GM21528 (cell line): ENCODE data around the gene PRRX1.

Experiments
- ATAC-seq: cut with Tn5 transposase; IDR thresholded peaks from one replicate; pipeline ENCODE4 v1.9.1; 2021; ENCODE audit warnings: mild to moderate bottlenecking, moderate library complexity; ENCODE audit not compliant: unreplicated experiment, low FRiP score

Gene PRRX1

GRCh38 chr1:170663404-170664092 lies 383 bp upstream of the PRRX1 start:
- no peak for ATAC-seq

DNA sequence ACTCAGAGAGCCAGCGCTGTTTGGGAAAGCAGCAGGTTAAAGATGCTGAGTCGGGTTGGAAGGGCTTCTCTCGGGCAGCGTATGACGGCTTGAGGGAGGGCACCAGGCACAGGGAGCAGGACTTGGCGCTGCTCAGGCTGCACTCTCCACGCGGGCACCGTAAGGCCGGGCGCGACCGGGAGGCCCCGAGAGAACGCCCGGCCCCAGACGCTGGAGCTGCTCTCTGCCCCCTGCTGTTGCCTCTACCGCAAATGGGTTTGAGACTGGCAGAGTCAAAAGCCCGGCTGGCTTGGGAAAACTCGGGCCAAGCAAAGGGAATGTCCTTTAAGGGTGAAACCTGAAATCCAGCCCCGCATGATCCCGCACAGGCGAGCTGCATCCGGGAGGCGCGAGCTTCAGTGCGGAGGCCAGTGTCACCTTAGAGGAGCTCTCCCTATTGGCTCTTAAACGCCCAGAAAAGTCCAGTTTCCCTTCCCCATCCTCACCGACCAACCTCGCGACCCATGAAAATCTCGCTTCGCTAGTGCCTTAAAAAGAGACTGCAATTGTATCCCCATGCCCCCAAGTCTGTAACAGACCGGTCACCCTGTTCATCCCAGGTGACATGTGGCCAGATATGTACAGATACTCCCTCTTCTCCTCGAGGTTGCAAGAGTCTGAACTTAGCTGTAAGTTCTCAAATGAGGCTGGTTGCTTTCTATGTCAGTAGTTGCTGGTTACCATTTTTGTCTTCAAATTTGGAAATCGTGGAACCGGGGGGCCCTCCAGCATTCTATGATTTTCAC lies 1.1 kb downstream of the PRRX1 start:
- no peak for ATAC-seq

DNA sequence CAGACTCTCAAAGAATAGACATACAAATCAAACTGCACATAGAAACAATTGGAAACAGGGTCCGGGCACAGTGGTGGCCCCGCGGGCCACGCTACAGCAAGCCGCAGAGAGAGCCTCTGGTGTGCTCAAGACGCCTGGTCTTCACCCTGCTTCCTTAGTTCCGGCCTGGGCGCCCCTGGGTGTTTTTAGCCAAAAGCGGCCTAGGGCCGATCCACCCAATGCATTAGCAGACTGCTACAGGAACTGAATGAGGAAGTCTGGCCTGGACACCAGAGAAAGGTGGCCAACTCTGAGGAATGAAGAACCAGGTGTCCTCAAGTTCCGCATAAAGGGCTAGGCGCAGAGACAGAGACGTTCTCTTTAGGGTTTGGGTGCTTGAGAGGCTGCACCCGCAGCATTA lies 1.7 kb downstream of the PRRX1 start:
- no peak for ATAC-seq

- ATAC-seq: no peak
Measured at GRCh38 chr1:170666541-170667254, 2.8 kb downstream of the PRRX1 start.

DNA sequence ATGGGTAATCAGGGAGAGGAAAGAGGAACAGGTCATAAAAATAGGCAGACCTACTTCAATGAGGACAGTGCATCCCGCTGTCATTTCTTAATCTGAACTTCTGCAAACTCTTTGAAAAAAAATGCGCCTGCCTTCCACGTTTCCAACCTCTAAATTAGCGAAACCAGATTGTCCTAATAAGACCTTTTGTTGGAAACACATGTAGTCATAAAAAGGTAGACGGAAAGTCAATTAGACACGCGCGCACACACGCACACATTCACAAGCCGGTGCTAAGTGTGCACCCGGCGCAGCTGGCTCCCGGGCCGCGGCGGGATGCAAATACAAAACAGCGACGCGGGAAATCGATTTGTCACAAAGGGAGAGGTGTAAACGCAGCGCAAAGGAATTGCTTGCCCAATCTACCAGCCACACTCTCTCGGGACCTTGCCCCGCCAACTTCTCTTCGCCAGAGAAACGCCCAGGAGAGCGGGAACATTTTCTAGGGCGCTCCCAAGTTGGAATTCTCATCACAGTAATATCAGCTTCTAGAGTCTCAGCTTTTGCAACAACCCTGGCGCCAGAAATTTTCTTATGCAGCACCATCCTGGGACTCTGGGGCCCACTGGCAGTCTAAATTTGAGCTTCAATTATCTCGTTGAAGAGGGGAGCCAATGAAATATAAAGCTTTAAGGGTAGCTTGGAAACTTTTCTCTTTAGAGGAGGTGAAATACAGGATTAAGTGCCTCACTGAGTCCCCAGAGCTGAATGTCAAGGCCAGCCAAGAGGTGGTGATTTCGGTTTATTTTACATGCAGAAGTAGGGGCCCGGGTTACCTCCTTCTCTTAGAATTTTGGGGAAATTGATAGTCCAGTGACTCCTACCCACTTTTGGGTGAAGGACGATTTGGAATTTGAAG lies 4.5 kb downstream of the PRRX1 start:
- no peak for ATAC-seq

DNA sequence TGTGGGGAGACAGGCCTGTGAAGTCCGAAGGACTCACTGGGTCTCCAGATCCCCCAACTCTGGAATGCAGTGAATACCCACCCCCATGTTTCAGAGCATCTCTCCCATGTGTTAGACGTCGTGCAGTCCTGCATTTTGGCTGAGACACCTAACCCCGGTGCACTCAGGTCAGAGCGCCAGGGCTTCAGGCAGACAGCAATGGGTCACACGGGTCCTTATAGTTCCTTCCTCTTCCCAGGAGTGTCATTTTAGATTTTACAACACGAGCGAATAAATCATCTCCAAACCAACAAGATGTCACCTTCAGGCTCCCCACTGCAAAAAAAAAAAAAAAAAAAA lies 5.1 kb downstream of the PRRX1 start:
- ATAC-seq: no peak

GRCh38 chr1:170669586-170670530 lies 5.9 kb downstream of the PRRX1 start:
- no peak for ATAC-seq

DNA sequence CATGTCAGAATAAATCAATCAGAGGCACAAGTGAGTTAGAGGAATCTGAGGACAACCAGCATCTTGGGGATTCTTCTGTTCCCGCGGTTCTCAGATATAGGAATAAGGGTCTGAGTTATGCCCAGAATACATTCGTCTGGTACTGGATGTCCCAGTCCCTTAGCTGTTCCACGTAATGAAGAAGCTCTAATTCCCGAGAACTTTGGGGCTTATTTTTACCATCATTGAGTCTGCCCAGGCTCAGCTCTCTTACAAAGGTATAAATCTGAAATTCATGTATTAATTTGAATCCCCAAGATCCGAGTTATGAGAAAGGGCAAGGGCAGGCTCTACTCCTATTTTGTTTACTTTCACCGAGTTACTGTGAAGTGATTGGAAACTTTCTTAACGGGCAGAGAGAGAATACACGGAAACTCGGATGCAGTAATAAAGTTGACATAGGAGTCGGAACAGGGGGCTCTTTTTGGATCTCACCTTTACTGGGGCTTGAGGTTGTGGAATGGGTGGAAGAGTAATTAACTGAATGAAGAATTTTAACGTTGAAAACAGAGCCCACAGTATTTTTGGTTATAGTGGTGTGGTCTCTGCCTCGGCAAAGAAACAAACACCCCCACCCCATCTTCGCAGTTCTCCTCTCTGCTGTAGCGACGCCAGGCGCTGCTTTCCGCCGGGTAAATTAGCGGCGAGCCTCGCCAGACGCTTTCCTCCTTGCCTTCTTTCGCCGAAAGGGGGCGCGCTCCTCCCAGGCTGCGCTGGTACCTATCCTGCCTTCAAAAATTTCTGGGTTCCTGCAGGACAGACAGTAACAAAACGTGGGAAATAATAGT lies 7.1 kb downstream of the PRRX1 start:
- no peak for ATAC-seq

GRCh38 chr1:170671629-170671963 lies 7.7 kb downstream of the PRRX1 start:
- ATAC-seq: no peak

DNA sequence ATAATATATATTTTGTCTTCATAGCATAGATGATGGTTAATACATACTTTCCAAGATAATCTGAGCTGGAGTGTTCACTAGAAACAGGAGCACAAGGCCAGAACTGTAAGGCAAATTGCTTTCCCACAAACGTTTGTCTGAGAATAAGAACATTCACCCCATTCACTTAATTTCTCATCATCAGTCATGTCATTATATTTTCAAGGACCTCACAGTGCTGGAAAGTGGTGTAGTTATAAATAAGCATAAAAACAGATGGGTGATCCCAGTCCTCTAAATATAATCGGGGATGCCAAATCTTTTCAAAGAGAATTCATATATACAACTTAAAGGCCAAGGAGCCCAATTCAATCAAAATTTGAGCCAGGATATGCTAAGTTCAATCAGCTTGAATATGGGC lies 8.4 kb downstream of the PRRX1 start:
- ATAC-seq: no peak

GRCh38 chr1:170674239-170674638 lies 10.3 kb downstream of the PRRX1 start:
- ATAC-seq: no peak

DNA sequence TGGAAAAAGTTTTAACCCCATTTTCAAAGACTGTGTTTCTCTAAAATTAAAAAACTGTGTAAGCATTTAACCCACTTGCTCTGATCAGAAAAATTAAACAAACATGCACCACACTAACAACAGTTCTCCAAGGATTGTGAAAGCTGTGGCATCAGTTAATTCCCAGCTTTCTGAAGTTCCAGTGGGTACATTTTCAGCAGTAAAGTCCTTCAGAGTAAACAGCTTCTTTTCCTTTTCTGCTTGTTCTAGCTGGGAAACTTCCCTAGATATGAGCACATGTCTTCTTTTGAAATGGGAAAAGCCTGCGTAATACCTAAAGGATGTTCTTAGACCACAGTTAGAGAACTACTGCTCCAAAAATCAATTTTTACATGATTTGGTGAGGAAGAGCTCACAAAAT lies 11.1 kb downstream of the PRRX1 start:
- ATAC-seq: no peak

DNA sequence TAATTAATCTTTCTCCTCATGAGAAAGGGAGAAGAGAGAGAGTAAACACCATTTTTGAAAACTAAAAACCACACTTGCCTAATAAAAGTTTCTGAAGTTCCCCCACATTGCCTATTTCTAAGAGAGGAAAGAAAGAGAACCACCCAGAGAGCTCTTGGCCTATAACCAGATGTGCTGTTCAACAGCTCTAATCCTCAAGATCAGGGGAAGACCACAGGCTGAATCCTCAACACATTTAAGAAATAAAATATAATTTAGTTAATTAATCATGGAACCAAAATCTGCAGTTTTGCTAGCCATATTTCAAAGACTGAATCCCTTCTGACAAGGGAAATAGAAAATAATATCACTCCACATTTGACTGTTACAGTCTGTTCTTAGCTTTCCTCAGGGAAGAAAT lies 11.9 kb downstream of the PRRX1 start:
- ATAC-seq: no peak

GRCh38 chr1:170676628-170677027 lies 12.7 kb downstream of the PRRX1 start:
- ATAC-seq: no peak

DNA sequence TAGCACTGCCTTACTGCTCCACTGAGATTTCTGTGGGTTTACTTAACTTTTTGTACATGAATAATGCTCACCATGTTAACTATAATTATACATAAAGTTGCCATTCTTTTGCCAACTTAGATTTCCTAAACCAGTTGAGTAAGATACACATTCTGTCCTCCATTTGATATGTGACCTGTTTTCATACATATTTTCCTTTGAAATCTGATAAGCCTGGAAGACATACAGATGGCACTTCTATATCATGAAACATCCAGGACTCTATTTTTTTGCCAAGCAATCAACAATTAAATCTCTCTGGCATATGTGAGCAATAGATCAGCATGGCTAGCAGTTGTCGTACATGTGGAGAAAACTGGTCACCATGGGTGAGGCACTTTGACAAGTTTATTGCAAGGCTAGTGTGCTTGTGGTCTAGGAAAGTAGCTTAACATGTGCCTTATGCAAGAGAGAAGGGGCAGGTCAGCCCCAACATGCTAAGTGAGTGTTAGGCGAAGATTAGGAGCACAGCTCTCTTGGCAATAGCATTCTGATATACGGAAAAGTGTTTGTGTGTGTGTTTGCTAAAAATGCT lies 14.2 kb downstream of the PRRX1 start:
- ATAC-seq: no peak

DNA sequence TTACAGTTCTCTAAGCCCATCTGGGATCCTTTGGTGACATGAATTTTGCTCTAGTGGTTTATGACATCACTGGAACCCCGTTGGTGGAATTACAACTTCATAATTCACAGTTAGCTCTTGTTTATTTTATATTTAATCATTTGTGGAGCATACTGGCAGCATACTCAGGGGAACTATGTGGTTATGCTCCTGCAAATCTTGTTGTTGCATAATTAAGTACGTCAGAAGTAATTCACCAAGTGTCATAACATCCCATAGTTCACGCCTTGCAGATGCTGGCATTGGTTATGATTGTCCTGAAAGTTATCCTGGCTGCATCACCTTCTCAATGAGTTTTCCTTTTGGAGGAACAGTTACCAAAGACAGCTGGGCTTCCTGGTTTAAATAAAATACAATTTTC lies 16.5 kb downstream of the PRRX1 start:
- ATAC-seq: no peak

GRCh38 chr1:170682169-170682568 lies 18.2 kb downstream of the PRRX1 start:
- no peak for ATAC-seq

GRCh38 chr1:170682809-170683208 lies 18.9 kb downstream of the PRRX1 start:
- no peak for ATAC-seq

DNA sequence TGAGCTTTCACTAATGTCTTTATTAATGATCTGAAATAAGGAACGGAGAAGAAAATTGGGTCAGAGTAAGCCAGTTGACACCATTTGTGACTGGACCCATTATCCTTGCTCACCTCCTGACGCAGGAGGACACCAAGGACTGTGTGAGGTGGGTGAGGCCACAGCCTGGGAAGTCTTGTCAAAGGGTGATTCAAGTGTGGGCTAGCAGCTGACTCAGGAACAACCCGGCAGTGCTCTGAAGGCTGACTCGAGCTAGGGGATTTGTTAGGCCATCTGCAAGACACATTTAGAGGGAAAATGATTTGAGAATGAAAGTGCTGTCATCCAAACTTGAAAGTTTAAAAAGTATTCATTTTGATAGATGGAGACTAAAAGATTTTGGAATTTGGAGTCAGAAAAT lies 21.2 kb downstream of the PRRX1 start:
- ATAC-seq: no peak
